ENCODE measurements around the gene PDCD10.

PDCD10 gene

DNA sequence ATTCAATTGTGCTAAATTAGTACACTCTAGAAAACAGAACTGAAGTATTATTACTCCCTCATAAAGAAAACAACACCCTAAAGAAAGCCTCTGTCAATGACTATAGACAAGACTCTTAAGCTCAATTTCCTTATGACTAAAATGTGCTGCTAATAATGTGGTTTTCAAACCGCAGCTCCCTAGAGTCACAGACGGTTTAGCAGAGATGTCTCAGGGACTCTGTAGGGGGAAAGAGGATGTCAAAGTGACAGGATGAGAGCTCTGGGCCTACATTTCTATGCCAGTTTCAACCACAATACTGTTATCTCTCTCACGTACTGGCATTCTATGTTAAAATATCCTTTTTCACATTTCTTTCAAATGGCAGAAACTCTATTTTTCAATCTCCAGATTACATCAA lies 43.3 kb downstream of the PDCD10 start:
- no peak overlapping the region for H4K91ac ChIP-seq (ENCODE audit: low read depth, low read length)
- peaks cover 4 to 12% of the 10 kb centered on the region in 2 experiments for H3K36me3 ChIP-seq (ENCODE audit: control insufficient read depth in 1 of 2, insufficient read depth in 2 of 2, low read length in 2 of 2)
- H3K9ac ChIP-seq (ENCODE audit: low read length) = no peak overlapping the region
- no peaks in the 10 kb centered on the region for H3K27me3 ChIP-seq (ENCODE audit: insufficient read depth, low read length)
- H2BK12ac ChIP-seq (ENCODE audit: low read length) = no peak overlapping the region
- H4K12ac ChIP-seq (ENCODE audit: low read depth, low read length) = no peak overlapping the region
- no peak overlapping the region for H3K14ac ChIP-seq (ENCODE audit: low read length)
- no peaks in the 10 kb centered on the region for H3K9me3 ChIP-seq (ENCODE audit: insufficient read depth, low read depth, low read length)
- H3K4me3 ChIP-seq (ENCODE audit: low read depth, low read length) = no peak overlapping the region
- WGBS (ENCODE audit: extremely low coverage, insufficient coverage, insufficient read length) = no CpG with 5 or more reads among the region's 3 CpGs
- no peak overlapping the region for H2BK5ac ChIP-seq (ENCODE audit: low read depth, low read length, poor library complexity)
- no peak overlapping the region for H2AK5ac ChIP-seq (ENCODE audit: low read length)
- H2AFZ ChIP-seq (ENCODE audit: insufficient read depth, low read length, poor library complexity) = no peak overlapping the region
- no peaks in the 10 kb centered on the region for H3K79me2 ChIP-seq (ENCODE audit: control insufficient read depth, insufficient read depth, low read length, poor library complexity)
- no peak overlapping the region for H2BK120ac ChIP-seq (ENCODE audit: insufficient read depth, low read length, poor library complexity)
- no peak overlapping the region for H3K27ac ChIP-seq (ENCODE audit: low read depth, low read length)
- no peak overlapping the region for H3K4ac ChIP-seq (ENCODE audit: low read depth, low read length)
- H3K79me1 ChIP-seq (ENCODE audit: low read length) = no peaks in the 10 kb centered on the region
- no peak overlapping the region for H3K18ac ChIP-seq (ENCODE audit: low read length)
- H3K4me2 ChIP-seq (ENCODE audit: low read length) = no peak overlapping the region
- H4K8ac ChIP-seq (ENCODE audit: low read depth, low read length) = no peak overlapping the region
- no peak overlapping the region for H3K23ac ChIP-seq (ENCODE audit: low read length)
- no peak for DNase-seq
- H3K4me1 ChIP-seq (ENCODE audit: control insufficient read depth in 1 of 2, insufficient read depth in 2 of 2, low read length in 2 of 2) = no peaks in the 10 kb centered on the region

DNA sequence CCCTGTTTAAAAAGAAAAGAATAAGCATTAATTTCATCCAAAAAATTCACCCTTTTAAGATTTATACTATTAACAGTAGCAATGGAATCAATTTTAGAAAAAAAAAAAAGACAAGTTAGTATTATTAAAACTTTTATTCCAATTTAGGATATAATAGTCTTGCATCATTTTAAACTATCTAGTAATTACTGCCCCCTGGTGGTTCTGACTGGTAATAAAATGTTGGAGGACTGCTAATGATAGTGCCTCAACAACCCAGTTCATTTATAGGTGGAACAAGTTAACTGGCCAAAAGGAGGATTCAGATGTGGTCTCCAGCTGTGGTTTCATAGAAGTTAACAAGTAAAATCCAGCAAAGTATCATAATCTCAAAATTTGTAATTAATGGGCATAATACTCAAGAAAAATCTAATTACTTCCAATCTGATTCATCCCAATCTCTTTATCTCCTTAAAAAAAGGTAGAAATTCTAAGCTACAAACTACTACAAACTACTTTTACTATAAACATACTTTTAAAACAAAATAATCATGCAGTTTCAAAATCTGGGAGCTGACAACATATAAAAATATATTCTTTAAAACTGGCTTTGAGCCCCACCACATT lies 50.2 kb downstream of the PDCD10 start:
- H3K4ac ChIP-seq (ENCODE audit: low read depth, low read length) = no peak overlapping the region
- H3K9me3 ChIP-seq (ENCODE audit: insufficient read depth, low read depth, low read length) = no peaks in the 10 kb centered on the region
- H3K79me1 ChIP-seq (ENCODE audit: low read length) = no peaks in the 10 kb centered on the region
- DNase-seq = peak; percentile 75 to 94
- no peak overlapping the region for H2AFZ ChIP-seq (ENCODE audit: insufficient read depth, low read length, poor library complexity)
- no peak overlapping the region for H3K18ac ChIP-seq (ENCODE audit: low read length)
- no peak overlapping the region for H3K27ac ChIP-seq (ENCODE audit: low read depth, low read length)
- H3K27me3 ChIP-seq (ENCODE audit: insufficient read depth, low read length) = no peaks in the 10 kb centered on the region
- no peaks in the 10 kb centered on the region for H3K79me2 ChIP-seq (ENCODE audit: control insufficient read depth, insufficient read depth, low read length, poor library complexity)
- no peak overlapping the region for H2AK5ac ChIP-seq (ENCODE audit: low read length)
- no peak overlapping the region for H3K4me3 ChIP-seq (ENCODE audit: low read depth, low read length)
- no peaks in the 10 kb centered on the region for H3K4me1 ChIP-seq (ENCODE audit: control insufficient read depth in 1 of 2, insufficient read depth in 2 of 2, low read length in 2 of 2)
- no peak overlapping the region for H3K4me2 ChIP-seq (ENCODE audit: low read length)
- no peak overlapping the region for H3K9ac ChIP-seq (ENCODE audit: low read length)
- no peak overlapping the region for H2BK12ac ChIP-seq (ENCODE audit: low read length)
- no peak overlapping the region for H2BK120ac ChIP-seq (ENCODE audit: insufficient read depth, low read length, poor library complexity)
- no peak overlapping the region for H4K91ac ChIP-seq (ENCODE audit: low read depth, low read length)
- no peak overlapping the region for H2BK5ac ChIP-seq (ENCODE audit: low read depth, low read length, poor library complexity)
- H4K8ac ChIP-seq (ENCODE audit: low read depth, low read length) = no peak overlapping the region
- peaks cover 0 to 4% of the 10 kb centered on the region in 2 experiments for H3K36me3 ChIP-seq (ENCODE audit: control insufficient read depth in 1 of 2, insufficient read depth in 2 of 2, low read length in 2 of 2)
- no peak overlapping the region for H4K12ac ChIP-seq (ENCODE audit: low read depth, low read length)
- no peak overlapping the region for H3K14ac ChIP-seq (ENCODE audit: low read length)
- no peak overlapping the region for H3K23ac ChIP-seq (ENCODE audit: low read length)

DNA sequence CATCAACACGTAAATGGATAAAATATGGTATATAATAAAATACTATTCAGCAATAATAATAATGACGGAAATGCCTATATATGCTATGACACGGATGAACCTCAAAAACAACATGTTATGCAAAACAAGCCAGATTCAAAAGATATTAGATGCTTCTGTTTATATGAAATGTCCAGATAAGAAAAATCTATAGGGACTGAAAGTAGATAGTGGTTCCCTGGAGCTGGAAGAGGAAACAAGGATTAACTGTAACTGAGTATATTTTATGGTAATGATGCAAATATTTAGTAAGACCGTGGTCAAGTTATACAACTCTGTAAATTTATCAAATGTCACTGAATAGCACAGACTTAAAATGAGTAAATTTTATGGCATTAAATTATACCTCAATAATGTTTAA lies 55.2 kb downstream of the PDCD10 start:
- Histone ChIP-seq H2BK12ac (ENCODE audit: low read length) (no peak overlapping the region), H2AFZ (ENCODE audit: insufficient read depth, low read length, poor library complexity) (no peak overlapping the region), H3K36me3 (ENCODE audit: control insufficient read depth in 1 of 2, insufficient read depth in 2 of 2, low read length in 2 of 2) (peaks cover 3 to 5% of the 10 kb centered on the region in 2 experiments), H3K79me1 (ENCODE audit: low read length) (no peaks in the 10 kb centered on the region), H3K9ac (ENCODE audit: low read length) (no peak overlapping the region), H4K91ac (ENCODE audit: low read depth, low read length) (no peak overlapping the region), H3K9me3 (ENCODE audit: insufficient read depth, low read depth, low read length) (no peaks in the 10 kb centered on the region), H4K8ac (ENCODE audit: low read depth, low read length) (no peak overlapping the region), H3K4ac (ENCODE audit: low read depth, low read length) (no peak overlapping the region), H2BK5ac (ENCODE audit: low read depth, low read length, poor library complexity) (no peak overlapping the region), H2AK5ac (ENCODE audit: low read length) (no peak overlapping the region), H3K4me2 (ENCODE audit: low read length) (no peak overlapping the region), H3K4me1 (ENCODE audit: control insufficient read depth in 1 of 2, insufficient read depth in 2 of 2, low read length in 2 of 2) (no peaks in the 10 kb centered on the region), H3K23ac (ENCODE audit: low read length) (no peak overlapping the region), H4K12ac (ENCODE audit: low read depth, low read length) (no peak overlapping the region), H3K14ac (ENCODE audit: low read length) (no peak overlapping the region), H2BK120ac (ENCODE audit: insufficient read depth, low read length, poor library complexity) (no peak overlapping the region), H3K27ac (ENCODE audit: low read depth, low read length) (no peak overlapping the region), H3K79me2 (ENCODE audit: control insufficient read depth, insufficient read depth, low read length, poor library complexity) (no peaks in the 10 kb centered on the region), H3K18ac (ENCODE audit: low read length) (no peak overlapping the region), H3K4me3 (ENCODE audit: low read depth, low read length) (no peak overlapping the region), H3K27me3 (ENCODE audit: insufficient read depth, low read length) (no peaks in the 10 kb centered on the region)
- no peak for DNase-seq
- no CpG with 5 or more reads among the region's 4 CpGs for WGBS (ENCODE audit: extremely low coverage, insufficient coverage, insufficient read length)

DNA sequence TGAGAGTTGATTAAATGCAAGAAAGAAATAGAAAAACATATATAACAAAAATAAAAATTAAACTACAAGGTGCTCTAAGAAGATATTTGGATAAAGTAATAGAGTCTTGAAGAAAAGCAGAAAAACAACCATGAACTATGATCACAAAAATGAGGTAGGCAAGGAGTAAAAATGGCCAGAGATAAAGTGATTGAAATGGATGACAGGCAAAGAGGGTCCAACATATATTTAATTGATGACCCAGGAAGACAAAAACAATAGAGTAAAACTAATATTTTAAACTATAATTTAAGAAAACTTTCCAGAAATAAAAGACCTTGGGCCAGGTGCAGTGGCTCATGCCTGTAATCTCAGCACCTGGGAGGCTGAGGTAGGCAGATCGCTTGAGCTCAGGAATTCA lies 58.8 kb downstream of the PDCD10 start:
- no peak overlapping the region for H2BK120ac ChIP-seq (ENCODE audit: insufficient read depth, low read length, poor library complexity)
- no peaks in the 10 kb centered on the region for H3K79me2 ChIP-seq (ENCODE audit: control insufficient read depth, insufficient read depth, low read length, poor library complexity)
- H4K8ac ChIP-seq (ENCODE audit: low read depth, low read length) = no peak overlapping the region
- H2AK5ac ChIP-seq (ENCODE audit: low read length) = no peak overlapping the region
- no peak overlapping the region for H3K9ac ChIP-seq (ENCODE audit: low read length)
- DNase-seq = no peak
- no peak overlapping the region for H3K27ac ChIP-seq (ENCODE audit: low read depth, low read length)
- no peak overlapping the region for H2BK5ac ChIP-seq (ENCODE audit: low read depth, low read length, poor library complexity)
- no peak overlapping the region for H3K4me3 ChIP-seq (ENCODE audit: low read depth, low read length)
- no peak overlapping the region for H3K23ac ChIP-seq (ENCODE audit: low read length)
- no peaks in the 10 kb centered on the region for H3K4me1 ChIP-seq (ENCODE audit: control insufficient read depth in 1 of 2, insufficient read depth in 2 of 2, low read length in 2 of 2)
- no peak overlapping the region for H3K18ac ChIP-seq (ENCODE audit: low read length)
- peaks cover 3 to 8% of the 10 kb centered on the region in 2 experiments for H3K36me3 ChIP-seq (ENCODE audit: control insufficient read depth in 1 of 2, insufficient read depth in 2 of 2, low read length in 2 of 2)
- no peak overlapping the region for H2AFZ ChIP-seq (ENCODE audit: insufficient read depth, low read length, poor library complexity)
- no peaks in the 10 kb centered on the region for H3K79me1 ChIP-seq (ENCODE audit: low read length)
- H3K14ac ChIP-seq (ENCODE audit: low read length) = no peak overlapping the region
- no peak overlapping the region for H3K4me2 ChIP-seq (ENCODE audit: low read length)
- H2BK12ac ChIP-seq (ENCODE audit: low read length) = no peak overlapping the region
- H4K91ac ChIP-seq (ENCODE audit: low read depth, low read length) = no peak overlapping the region
- H3K9me3 ChIP-seq (ENCODE audit: insufficient read depth, low read depth, low read length) = no peaks in the 10 kb centered on the region
- no peak overlapping the region for H3K4ac ChIP-seq (ENCODE audit: low read depth, low read length)
- H4K12ac ChIP-seq (ENCODE audit: low read depth, low read length) = no peak overlapping the region
- no peaks in the 10 kb centered on the region for H3K27me3 ChIP-seq (ENCODE audit: insufficient read depth, low read length)
- no CpG with 5 or more reads among the region's 1 CpG for WGBS (ENCODE audit: extremely low coverage, insufficient coverage, insufficient read length)
